Activated CD4-positive, alpha-beta T cell treated with anti-CD3 and anti-CD28 coated beads, Interleukin-2, amount 50 U/mL, for 1 hour (primary cell): ENCODE data around the gene MYT1.

Experiments
- DNase-seq: peaks from one replicate; pipeline ENCODE4 v3.0.0-alpha.2; 2020

MYT1 gene

GRCh38 chr20:64236137-64237088 lies 72.2 kb downstream of the MYT1 start:
- no peak for DNase-seq

DNA sequence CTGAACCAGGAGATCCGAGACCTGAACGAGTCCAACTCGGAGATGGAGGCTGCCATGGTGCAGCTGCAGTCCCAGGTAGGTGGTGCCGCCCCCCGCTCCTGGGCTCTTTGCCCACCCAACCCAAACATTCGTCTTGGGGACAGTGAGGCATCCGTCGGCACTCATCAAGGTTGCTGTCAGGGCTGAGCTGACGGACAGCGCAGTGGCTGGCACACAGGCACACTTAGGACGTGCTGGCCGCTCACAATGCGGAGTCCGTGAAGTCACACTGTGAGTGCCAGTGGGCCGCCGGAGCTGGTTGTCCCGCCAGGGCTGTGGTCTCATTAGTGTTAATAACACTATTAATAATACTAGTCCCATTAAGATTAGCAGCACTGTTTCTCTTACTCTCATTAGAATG lies 73.1 kb downstream of the MYT1 start:
- DNase-seq: no peak

GRCh38 chr20:64238115-64238825 lies 74.0 kb downstream of the MYT1 start:
- DNase-seq: no peak

DNA sequence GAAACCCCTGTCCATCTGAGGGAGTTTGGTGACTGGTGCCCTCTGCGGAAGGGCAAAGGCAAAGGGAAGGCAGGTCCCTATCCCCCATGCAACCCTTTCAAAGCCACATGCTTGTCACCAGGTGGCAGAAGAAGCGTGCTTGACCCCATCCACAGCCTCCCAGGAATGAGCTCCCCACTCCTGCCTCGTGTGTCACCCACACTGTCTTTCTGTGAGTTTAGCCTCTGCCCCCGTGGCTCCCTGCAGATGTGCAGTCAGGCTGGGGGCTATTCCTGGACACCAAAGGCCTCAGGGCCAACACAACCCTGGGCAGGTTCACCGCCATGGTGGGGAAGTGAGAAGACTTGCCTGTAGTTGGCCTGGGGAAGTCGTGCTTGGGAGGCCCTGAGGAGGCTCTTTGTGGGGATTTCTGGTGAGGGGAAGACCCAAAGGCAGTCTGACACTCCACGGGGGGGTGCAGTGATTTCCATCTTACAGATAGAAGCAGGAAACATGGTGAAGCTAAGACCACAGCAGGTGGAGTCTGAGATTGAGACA lies 74.7 kb downstream of the MYT1 start:
- DNase-seq: no peak

- DNase-seq: no peak
These were observed 75.4 kb downstream of the MYT1 start for GRCh38 chr20:64239449-64240242.

DNA sequence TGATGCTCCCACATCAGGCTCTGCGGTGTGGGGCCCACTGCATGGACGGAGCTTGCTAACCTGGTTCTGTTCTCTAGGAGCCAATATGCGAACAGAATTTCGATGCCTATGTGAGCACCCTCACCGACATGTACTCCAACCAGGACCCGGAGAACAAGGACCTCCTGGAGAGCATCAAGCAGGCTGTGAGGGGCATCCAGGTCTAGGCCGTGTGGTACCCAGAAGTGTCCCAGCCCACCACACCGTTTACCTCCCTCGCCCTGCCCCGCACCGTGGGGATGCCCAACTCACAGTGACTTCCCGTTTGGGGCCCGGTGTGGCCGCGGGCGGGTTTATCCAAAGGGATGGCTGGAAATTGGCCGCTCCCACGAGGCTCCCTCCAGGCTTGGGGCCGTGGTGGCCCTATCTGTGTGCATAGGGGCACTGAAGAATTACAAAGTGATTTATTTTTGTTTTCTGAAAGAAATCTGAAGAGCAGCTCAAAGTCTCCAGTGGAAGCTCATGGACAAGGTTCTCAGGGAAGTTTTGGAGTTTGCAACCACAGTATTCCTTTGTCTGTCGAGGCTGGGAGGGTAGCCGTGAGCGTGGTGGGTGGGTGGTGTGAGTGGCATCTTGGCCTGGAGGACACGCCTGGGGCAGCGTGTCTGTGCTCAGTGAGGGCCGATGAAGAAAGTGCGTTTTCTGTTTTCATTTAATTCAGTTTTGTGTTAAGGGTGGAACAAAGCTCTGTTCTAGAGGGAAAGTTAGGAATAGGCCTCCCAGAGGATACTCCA lies 76.2 kb downstream of the MYT1 start:
- no peak for DNase-seq

DNA sequence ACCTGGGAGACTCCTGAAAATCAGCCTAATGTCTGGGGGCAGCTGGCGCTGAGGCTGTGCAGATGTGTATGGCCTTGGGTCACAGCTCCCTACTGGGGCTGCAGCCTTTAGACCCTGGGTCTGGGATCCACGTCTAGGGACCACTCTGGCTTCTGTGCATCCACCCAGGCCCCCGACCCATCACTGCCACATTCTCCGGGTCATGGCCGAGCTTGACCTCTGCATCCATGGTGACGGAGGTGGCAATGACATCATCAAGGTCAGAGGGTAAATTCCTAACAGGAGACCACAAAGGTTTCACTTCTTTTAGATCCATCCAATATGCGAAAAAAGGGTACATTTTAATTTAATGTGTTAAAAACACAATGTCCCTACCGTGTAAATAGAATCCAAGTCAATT lies 76.8 kb downstream of the MYT1 start:
- DNase-seq: no peak

GRCh38 chr20:64242003-64242796 lies 77.9 kb downstream of the MYT1 start:
- no peak for DNase-seq

- DNase-seq: no peak
These were observed 78.7 kb downstream of the MYT1 start for GRCh38 chr20:64242797-64243475.

DNA sequence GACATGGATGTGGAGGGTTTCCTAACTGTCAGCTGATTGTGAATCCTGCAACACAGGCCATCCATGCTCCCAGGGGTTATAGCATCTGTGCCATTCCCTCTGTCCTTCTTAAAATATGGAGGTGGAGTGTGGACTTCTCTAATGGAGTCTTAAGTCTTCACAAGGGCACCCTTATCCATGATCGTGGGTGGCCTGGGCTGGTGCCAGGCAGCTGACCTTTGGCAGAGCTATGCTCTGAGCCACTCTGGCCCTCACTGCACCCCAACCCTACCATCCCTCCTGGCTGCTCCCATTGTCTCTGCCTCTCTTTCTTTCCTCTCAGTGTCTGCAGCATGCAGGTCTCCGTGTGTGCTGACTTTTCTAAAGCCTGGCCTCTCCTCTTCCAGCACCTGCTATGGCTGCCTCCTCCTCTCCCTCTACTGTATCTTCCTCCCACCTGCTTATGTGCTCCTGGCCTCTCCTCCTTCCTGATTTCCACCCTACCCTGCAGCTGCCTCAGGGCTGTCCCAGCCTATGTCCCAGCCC lies 80.1 kb downstream of the MYT1 start:
- no peak for DNase-seq

DNA sequence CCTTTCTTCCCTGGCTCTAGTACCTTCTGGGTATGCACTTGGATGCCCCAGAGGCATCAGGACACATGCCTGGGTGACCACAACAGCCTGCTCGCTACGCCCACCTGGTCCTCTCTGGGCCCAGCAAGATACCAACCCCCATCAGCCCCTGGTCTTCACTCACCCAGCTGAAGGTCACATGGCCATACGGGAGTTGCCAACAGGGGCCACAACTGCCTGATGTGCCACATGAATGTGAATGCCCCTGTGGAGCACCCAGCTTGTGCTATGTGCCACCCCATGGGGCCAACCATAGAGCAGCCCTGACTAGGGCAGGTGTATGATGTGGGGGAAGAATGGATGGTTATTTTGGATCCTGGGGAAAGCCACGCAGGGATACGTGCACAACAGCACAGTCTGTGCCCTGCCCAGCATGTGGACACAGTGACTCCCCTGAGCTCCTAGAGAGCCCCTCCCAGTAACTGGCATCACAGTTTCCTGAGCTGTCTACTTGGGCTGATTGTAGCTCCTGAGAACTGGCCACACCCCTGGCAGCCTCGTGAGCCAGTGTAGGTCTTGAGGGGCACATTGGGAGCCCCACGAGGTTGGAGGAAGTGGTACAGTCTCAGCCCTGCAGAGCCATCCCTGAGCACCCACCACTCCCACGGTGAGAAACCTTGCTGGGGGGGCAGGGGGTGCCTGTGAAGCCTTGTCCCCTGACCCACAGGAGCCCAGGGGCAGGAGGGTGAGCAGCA lies 80.8 kb downstream of the MYT1 start:
- no peak for DNase-seq

DNA sequence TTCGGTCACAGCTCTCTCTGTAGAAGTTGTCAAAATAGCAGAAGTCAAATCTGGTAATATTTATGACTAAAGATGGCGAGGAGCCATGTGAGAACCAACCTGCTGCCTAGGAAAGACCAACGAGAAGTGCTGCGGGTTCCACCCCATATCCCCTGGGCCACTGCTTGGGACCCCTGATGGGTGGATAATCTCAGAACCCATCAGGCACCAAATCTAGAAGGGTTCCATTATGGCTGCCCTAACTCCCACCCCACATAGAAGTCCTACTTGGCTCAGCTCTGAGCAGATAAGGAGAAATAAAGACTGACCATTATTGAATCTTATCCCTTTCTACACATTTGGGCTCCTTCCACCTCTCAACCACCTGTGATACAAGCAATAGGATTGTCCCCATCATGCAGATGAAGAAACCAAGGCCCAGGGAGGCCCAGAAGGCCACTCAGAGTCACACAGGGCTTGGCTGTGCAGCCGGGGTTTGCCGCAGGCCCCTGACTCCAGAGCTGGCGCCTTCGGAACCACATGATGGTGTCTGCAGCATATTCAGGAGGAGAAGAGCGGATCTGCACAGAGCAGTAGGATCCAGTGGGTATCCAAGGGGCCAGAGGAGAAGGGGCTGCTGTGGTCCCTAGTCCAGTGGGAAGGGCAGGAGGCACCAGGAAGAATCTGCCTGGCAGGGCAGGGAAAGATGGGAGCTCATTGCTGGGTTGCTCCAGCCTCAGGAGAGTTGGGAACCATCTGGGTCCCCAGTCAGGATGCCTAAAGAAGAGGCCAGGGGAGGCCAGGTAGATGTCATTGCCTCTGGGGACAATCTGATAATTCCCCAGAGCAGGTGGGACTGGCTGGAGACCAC lies 81.7 kb downstream of the MYT1 start:
- DNase-seq: no peak

- DNase-seq: no peak
These were observed 82.5 kb downstream of the MYT1 start for GRCh38 chr20:64246616-64247306.

DNA sequence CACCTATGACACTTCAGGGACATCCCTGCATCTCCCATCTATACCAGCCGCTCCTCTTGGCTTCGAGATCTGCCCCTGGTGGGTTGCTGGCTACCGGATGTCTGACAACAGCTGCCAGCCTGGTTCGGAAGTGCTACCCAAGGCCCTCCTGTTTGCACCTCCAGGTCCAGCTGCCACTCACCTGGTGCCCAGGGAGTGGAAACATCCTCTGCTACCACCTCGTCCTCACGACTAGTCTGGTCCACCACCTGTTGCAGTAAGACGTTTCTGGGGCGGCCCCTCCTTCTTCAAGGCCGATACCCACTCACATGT lies 83.0 kb downstream of the MYT1 start:
- no peak for DNase-seq

GRCh38 chr20:64247970-64248841 lies 84.0 kb downstream of the MYT1 start:
- no peak for DNase-seq

GRCh38 chr20:64250027-64250426 lies 85.8 kb downstream of the MYT1 start:
- no peak for DNase-seq

DNA sequence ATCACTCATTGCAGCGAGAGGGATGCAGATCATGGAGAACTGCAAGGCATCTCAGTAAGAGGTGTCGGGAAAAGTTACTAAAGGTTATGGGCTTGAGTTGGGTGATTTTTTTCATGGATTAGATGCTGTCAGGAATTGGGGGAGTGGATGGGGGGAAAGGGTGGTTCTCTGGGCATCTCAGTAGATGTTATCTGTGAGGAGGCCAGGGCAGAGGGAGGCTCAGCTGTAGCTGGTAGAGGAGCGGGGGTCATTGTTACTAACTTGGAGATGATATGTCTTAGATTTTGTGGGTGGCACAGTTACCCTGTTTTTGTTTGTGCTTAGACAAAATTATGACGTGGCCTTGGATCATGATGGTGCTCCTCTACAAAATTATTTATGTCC lies 88.7 kb downstream of the MYT1 start:
- DNase-seq: no peak
